ENCODE results near the gene SV2C.
A peak's percentile ranks its signal among the peaks of the same experiment; 100 is the strongest.
"Not testable (repeated sequence)": the region's sequence is repeated elsewhere in the genome, so short reads cannot be mapped to it uniquely, and the experiment has no call there.

SV2C gene

DNA sequence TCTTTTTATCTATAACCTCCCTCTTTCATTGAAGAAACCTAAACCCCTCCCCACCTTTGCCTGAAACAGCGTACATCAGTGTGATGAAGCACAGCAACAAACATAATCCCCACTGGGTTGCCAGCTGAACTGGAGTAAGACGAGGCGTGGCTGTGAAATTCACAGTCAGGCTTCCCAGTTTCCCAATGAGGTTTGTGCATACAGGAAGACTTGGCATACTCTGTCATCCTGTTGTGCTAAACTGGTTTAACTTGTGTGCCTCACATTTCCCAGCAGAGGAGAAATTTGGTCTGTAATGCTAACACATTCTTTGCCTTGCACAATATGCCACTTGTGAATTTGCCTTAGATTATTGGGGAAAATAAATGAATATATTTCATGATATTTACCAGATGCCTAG, 121.5 kb downstream of the SV2C start:
- DNase-seq = no peak

DNA sequence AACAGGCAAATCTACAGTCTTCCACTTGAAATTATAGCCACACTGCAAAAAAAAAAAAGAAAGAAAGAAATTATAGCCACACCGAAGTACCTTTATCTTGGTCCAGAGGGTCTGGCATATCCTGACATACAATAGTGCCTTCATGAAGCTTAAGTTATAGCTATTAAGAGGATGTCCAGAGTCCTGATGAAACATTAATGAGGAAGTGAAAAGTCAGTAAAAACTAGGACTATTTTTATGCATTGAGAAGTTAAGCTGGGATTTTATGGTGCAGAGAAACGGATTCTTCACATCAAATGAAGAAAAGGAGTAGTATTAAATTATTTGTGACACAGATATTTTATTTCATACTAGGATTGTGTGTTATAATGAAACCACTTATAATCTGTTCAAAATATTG, 123.9 kb downstream of the SV2C start:
- DNase-seq = no peak

DNA sequence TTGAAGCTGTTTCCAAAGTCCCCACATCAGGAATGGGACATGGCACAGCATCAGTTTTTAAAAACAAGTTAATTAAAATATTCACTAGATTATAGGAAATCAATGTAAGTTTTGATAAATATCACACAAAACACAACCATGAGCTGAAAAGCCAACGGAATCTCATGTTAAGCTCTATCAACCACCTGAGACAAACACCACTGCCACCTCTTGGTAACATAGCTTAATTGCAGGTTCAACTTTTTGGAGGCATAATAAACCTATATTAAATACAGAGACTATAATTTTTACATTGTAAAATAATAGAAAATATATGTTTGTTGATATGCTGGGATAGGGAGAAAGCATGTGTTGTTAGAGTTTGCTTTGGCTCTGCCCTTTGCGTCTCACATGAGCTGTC, 126.1 kb downstream of the SV2C start:
- no peak for DNase-seq

DNA sequence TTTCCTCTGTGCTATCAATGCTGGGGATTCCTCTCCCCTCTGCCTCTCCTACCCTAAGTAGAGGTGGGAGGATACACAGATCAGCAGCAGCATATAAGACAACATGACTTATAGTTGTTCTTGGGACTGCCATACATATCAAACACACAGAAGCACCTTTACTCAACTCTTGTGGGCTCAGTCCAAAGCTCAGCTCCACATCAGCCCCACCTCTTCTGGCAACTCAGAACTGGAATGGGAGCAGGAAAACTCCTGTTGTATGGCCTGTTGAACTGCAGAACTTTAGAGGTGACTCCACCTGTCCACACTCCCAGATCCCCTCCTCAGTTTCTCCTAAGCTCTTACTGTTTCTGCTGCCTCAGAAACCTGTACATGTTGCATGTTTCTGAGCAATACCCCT, 127.8 kb downstream of the SV2C start:
- no peak for DNase-seq

DNA sequence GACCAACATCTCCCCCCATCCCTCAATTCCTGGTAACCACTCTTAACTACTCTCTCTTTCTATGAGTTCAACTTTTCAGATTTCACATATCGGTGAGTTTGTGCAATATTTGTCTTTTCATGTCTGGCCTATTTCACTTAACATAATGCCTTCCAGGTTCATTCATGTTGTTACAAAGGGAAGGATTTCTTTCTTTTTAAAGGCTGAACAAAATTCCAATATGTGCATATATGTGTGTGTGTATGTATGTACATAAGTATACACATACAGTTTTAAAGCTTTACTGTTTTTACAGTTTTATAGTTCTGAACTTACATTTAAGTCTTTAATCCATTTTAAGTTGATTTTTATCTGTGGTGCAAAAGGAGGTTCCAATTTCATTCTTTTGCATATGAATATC, 130.7 kb downstream of the SV2C start:
- DNase-seq = no peak

DNA sequence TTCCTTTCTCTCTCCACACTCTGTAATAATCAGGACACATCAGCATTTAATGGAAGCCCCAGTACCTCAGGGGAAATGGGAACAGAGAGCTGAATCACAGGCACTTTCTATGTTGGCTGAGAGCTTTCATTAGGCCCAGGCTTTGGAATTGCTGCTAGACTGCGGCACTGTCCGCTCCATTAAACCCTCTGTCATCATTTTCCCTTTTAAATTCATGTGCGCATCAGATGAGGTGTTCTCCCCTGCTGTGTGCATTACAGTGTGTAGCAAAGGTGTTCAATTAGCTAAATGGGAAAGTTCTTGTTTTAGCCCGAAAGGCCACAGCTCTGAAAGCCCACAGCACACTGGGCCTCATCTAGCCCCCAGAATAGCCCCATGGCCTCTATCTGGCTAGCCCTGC, 133.6 kb downstream of the SV2C start:
- DNase-seq = no peak

DNA sequence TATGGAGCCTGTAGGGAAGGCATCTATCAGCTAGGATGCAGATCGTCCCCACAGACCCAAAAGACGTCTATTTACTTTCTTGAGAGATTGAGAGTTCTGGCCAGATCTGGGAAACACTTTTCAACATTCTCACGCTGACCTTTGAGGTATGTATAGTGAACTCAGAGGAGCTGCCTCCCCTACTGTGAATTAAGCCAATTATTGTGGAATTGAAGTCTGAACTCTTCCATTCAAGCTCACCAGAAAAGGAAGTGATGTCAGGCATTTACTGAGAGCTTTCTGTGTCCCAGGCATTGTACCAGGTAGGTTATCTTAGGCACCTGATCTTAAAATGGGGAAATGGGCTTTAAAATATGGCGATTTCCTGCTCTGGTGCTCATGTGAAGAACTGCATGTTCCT, 136.5 kb downstream of the SV2C start:
- DNase-seq = no peak

DNA sequence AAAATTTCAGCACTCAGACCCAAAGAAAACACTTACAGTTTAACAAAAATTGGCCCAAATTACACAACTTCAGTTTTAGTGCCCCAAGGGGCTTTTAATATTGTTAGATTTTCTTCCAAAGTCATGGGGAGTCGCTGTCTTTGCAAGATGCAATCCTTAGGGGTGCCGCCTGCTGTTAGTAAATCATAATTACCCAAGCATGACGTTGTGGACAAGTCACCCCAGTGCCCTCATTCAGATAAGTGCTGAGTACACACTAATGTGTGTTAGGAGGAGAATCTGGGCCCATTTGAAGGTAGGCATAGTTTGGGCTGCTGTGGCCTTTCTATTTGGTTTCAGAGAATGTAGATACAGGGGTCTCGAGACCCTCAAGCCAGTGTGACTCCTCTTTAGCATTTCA, 138.1 kb downstream of the SV2C start:
- no peak for DNase-seq

DNA sequence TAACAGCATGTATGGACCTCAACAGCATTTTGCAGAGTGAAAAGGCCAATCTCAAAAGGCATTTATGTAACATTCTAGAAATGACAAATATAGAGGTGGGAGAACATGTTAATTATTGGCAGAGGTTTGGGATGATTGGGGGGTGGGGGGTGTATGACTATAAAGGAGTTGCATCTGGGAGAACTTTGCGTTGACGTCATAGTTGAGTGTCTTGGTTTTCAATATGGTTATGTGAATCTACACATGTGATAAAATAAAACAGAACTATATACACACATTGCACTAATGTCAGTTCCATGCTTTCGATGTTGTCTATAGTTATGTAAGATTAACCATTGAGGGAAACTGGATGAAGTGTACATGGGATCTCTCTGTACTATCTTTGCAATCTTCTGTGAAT, 139.1 kb downstream of the SV2C start:
- DNase-seq = no peak

DNA sequence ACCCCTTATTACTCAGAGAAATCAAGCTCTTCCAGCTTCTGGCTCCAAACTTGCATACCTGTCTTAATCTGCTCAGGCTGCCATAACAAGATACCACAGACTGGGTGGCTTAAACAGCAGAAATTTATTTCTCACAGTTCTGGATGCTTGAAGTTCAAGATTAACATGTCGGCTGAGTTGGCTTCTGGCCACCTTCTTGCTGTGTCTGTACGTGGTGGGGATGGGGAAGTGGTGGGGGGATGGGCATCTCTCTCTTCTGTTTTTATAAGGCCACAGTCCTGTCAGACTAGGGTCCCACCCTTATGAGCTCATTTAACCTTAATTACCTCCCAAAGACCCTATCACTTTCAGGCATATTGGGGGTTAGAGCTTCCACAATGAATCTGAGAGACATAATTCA, 140.5 kb downstream of the SV2C start:
- no peak for DNase-seq

DNA sequence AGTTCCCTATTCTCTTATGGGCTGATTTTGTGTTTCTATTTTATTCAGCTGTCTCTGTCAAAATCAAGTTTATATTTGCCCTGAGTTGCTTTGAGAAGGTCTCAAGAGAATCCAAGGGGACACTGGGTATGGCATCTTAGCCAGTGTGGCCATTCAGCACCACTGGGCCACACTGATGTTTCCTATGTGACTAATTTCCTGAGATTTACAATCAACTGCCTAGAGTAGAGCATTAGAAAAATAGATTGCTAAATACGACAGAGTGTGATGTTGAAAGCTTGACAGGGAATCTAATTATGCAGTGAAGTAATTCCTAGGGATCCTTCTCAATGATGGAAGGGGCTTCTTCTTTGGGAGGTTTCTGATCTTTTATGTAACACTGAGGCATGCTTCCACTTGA, 141.7 kb downstream of the SV2C start:
- no peak for DNase-seq

DNA sequence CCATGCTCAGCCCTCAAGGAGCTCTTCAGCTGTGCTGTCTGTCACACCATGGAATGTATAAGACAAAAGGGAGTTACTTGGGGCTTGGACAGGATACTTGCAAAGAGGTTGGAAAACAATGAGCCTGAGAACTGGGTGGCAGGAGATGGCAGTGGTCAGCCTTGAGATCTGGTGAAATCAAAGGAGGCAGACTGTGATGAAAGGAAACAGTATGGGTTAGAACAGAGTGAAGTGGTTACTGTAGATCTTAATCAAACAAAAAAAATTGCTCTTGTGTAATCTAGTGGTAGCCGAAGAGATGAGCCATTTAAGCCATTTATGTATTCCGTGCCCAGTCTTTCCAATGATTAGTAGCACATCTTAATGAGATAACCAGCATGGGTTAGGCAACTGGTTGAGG, 142.2 kb downstream of the SV2C start:
- no peak for DNase-seq

DNA sequence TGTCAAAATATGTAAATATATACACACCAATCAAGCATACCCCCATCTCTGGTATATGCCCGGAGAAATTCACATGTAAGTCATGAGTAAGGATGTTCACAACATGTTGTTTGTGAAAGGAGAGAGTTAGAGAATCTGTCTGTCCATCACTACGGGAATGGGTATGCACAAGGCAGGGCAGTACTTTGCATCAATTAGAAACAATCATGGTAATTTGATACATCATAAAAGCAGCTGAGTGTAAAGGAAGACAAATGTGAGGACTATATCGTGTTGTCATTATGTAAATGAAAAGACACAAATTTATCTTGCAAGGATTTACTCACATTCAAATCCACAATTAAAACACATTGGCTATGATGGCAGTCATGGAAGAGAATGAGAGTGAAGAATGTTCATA, 146.7 kb downstream of the SV2C start:
- DNase-seq = no peak

DNA sequence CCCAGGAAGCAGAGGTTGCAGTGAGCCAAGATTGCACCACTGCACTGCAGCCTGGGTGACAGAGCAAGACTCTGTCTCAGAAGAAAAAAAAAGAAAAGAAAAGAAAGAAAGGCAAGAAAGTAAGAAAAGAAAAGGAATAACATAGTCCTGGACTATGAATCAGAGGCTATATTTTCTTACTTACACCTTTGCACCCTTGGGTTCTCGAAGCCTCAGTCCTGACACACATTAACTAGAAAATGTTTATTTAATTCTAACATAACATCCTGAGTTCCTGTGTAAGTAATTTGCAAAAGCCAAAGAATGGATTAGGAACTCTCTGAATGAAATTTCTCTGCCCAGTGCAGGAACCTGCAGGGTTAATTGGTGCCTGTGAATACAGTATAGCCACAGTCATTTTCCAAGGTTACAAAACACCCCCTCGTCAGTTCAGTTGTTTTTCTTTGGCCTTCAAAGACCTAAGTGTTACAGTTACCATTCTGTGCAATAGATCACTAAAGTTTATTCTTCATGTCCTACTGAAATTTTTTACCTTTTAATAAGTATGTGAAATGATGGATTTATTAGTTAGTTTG, 147.6 kb downstream of the SV2C start:
- no peak for DNase-seq

DNA sequence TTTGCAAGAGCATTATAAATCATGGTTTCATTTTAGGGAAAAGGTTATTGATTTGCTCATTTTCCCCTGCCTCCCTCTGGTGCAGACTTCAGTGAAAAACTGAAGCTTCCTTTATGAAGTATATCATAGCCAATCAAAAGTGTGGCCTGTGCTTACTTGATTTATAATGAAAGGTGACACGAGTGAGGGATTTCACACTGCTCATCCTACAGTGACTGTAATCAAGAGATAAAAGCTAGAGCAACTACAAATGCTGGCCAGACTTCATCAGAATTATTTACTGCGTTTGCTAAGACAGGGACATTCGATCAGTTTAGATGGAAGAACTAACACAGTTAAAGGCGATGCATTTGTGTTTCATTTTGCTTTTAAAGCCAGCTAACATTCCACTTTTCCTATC, 151.5 kb downstream of the SV2C start:
- no peak for DNase-seq

DNA sequence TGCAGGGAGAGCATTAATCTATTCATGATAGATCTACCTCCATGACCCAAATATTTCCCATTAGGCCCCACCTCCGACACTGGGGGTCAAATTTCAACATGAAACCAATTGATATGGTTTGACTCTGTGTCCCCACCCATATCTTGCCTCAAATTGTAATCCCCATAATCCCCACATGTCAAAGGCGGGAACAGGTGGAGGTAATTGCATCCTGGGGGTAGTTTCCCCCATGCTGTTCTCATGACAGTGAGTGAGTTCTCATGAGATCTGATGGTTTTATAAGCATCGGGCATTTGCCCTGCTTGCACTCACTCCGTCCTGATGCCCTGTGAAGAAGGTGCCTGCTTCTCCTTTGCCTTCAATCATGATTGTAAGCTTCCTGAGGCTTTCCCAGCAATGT, 153.5 kb downstream of the SV2C start:
- DNase-seq = no peak

DNA sequence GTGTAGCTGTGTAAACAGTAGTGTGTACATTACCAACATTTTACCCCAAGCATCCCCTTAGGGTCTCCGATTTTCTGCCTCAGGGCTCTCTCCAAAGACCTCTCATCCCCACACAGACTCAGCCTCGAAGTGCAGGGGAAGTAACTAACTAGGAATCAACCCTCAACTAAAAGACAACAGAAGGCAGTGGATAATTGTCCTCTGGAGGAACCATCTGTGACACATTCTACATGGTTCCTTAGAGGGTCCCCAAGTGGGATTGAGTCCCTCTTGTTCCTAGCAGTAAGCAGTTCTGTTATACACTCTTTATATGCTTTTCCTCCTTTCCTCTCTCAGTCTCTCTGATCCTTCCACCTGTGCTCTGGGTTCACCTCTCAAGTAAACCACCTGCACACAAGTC, 157.2 kb downstream of the SV2C start:
- DNase-seq = no peak

DNA sequence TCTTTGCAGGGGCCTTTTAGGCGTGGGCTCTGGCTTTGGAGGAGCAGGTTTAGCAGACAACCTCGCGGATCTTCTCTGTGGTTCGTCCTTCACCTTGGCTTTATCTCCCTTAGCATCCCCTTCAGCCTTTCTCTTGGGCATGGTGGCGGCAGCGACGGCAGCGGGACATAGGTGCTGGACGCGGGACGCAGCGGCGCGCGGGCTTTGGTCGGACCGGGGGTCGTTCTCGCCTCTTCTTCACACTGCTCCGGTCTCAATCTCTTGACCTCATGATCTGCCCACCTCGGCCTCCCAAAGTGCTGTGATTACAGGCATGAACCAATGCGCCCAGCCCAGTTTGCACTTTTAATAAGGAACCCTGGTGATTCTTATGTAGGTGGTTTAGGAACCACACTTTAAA, 159.0 kb downstream of the SV2C start:
- not testable (repeated sequence) for DNase-seq

DNA sequence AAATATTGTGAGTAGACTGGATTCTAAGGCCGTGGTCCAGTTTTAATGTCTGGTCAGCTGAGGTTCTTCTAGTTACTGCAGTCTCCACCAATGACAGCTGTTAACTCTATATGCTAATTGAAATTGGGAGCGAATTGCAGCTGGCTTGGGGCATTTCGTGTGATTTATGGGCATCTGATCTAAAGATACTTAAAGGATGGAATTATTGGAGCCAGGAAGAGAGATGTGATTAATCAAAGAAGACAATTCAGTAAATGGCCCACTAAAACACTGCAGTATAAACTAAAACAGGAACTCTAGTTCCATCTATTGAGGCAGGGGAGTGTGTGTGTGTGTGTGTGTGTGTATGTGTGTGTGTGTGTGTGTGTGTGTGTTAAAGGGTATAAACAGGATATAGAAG, 162.4 kb downstream of the SV2C start:
- DNase-seq = no peak

DNA sequence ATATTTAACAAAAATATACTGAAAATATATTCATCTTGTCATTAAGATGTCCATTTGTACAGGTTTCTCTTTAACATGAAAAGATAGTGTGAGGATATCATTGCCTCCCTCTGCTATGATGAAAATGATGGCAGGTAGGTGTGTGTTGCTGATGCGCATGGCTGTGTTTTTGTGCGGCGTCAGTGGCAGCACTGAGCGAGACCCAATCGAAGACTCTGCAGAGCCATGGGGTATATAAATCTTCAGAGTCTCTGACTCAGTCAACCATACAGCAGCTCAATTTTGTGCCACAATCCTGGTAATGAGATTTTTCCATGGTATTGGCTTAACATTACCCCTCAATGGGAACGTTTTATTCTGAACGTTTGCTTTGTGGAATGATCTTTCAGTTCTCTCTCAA, 166.4 kb downstream of the SV2C start:
- no peak for DNase-seq

DNA sequence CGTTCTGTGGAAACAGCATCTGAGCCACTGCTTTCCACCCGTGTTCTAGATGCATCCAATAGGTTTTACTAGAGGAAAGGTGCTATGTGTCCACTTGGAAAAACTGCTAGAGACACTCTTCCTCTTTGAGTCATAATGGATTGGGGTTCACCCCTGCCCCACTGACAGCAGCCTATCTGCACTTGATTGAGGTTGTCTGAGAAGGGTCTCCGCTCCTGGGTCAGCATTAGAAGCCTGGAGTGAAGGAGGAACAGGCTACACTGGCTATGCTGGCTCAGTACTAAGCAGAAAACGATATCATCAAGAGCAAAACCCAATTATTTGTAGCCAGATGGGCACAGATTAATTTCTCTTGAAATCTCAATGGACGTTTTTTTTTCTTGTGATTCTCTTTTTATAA, 167.3 kb downstream of the SV2C start:
- no peak for DNase-seq

DNA sequence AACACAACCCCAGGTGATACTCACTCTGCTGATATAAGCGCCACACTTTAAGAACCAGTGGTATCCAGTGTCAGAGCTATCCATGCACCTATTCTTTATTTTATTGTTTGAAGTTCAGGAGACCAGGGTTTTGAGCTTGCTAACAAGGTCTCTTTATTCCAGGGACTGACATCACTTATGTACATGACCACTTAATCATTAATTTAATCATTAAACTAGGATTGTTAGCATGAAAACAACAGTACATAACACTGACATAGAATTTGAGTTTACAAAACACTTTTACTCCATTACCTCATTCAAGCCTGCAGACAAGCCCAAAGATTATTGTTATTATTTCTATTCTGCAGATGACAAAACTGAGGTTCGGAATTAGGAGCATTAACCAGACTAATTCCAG, 168.5 kb downstream of the SV2C start:
- DNase-seq = no peak

DNA sequence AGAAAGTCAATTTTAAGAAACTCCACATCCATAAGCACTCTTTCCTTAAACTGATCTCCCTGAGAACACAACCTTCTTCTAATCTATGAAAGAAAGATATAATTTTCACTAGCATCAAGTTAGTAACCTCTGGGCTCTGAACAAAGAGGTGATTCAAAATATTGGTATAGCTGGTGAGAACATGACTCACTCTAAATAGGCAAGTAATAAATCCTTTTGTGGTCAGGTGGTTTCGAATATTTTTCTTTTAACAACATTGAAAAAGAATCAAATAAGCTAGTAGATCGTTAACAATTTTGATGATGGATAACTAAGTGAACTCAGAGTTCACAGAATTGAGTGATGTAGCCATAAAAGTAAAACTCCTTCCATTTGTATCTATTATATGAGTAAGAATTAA, 169.3 kb downstream of the SV2C start:
- DNase-seq = no peak

DNA sequence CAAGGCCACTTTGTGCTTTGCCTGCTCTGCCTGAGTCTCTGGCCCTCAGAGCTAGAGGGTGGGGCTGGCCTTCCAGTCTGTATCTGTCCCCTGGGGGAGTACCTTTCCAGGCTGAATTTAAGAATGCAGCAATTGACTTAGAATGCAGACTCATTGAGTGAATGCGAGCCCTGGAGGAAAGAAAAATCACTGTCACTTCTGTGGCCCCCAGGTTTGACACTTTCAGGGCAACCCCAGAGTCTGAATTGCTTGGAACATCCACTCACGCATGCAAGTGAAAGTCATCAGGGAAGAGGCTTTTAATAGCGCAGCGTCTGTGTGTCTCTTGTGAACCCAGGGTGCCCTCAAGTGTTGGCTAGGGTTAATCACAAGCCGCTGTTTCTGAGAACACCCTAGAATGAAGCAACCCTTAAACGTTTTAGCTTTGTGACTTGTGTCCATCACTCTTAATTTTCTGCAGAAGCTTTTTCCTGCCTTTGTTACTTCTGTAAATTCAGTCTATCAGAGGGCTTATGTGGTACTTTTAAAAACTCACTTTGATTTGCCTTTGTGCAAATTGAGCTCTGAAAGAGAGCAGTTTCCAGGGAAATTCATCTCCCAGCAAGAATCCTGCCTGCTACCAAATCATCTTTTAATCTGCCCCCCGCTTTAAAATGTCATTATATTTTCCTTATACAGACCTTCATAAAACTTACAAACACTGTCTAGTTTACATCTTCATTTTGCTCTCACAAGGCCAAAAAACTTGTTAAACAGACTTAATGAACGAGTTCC, 173.1 kb downstream of the SV2C start:
- DNase-seq = peak; percentile 80

DNA sequence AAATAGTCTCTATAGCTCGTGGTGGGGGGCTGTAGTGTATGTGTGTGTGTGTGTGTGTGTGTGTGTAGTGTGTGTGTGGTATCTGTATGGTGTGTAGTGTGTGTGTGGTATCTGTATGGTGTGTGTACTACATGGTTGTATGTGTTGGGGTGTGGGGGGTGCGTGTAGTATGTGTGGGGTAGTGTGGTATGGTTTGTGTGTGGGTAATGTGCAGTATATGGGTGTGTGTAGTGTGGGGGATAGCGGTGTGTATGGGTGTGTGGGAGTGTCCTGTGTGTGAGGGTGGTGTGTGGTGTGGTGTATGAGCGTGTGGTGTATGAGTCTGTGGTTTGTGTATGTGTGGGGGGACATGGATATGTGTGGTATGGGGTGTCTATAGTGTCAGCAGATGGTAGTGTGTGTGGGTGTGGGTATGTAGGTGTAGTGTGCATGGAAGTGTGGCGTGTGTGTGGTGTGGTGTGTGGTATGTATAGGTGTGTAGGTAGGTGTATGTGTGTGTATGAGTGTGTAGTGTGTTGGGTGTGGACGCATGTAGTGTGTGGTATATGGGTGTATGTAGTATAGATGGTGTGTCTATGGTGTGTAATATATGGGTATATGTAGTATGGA, 174.1 kb downstream of the SV2C start:
- DNase-seq = no peak
